ENCODE measurements around the gene TYMP.

TYMP gene

GRCh38 chr22:50529897-50530579 is at the start of gene TYMP:
TYMP (minus strand) TSS chr22:50530012; CDS start chr22:50529709, 303 bp downstream.
- DNase-seq (ENCODE audit: low spot score) = peak; percentile 73

GRCh38 chr22:50578776-50579310 is 49.0 kb upstream of the TYMP start:
- no peak for DNase-seq (ENCODE audit: low spot score)

- no peak for DNase-seq (ENCODE audit: low spot score)
Measured at GRCh38 chr22:50577987-50578775, 48.4 kb upstream of the TYMP start, which contains the start of gene CPT1B. CPT1B (minus strand) TSS chr22:50578427; CDS start chr22:50577915, 512 bp downstream.

GRCh38 chr22:50577697-50577986 is 47.8 kb upstream of the TYMP start:
- no peak for DNase-seq (ENCODE audit: low spot score)

GRCh38 chr22:50576806-50577696 is 47.2 kb upstream of the TYMP start:
- DNase-seq (ENCODE audit: low spot score) = no peak

- no peak for DNase-seq (ENCODE audit: low spot score)
Measured at GRCh38 chr22:50576070-50576469, 46.3 kb upstream of the TYMP start.

- no peak for DNase-seq (ENCODE audit: low spot score)
Measured at GRCh38 chr22:50575426-50575941, 45.7 kb upstream of the TYMP start.

- no peak for DNase-seq (ENCODE audit: low spot score)
Measured at GRCh38 chr22:50574383-50574755, 44.6 kb upstream of the TYMP start.

- no peak for DNase-seq (ENCODE audit: low spot score)
Measured at GRCh38 chr22:50573491-50574382, 43.9 kb upstream of the TYMP start.

- no peak for DNase-seq (ENCODE audit: low spot score)
Measured at GRCh38 chr22:50572965-50573364, 43.2 kb upstream of the TYMP start.

GRCh38 chr22:50571264-50572175 is 41.7 kb upstream of the TYMP start:
- no peak for DNase-seq (ENCODE audit: low spot score)

- no peak for DNase-seq (ENCODE audit: low spot score)
Measured at GRCh38 chr22:50570861-50571260, 41.0 kb upstream of the TYMP start.

- DNase-seq (ENCODE audit: low spot score) = peak; percentile 61
Measured at GRCh38 chr22:50569896-50570535, 40.2 kb upstream of the TYMP start.

GRCh38 chr22:50569041-50569459 is 39.2 kb upstream of the TYMP start:
- DNase-seq (ENCODE audit: low spot score) = no peak

- DNase-seq (ENCODE audit: low spot score) = no peak
Measured at GRCh38 chr22:50568626-50569025, 38.8 kb upstream of the TYMP start.

GRCh38 chr22:50567721-50568252 is 38.0 kb upstream of the TYMP start:
- DNase-seq (ENCODE audit: low spot score) = no peak

GRCh38 chr22:50564289-50564688 is 34.5 kb upstream of the TYMP start:
- no peak for DNase-seq (ENCODE audit: low spot score)

- no peak for DNase-seq (ENCODE audit: low spot score)
Measured at GRCh38 chr22:50563413-50564160, 33.8 kb upstream of the TYMP start.

All from NAMALWA (cell line).